Adrenal gland (tissue), 12 donors: ENCODE results near the gene NOP9. TPM values are rescaled to one million over a fixed set of nuclear protein-coding genes. Genes with fewer than 3 reads are reported as not detected.

Experiments
- DNase-seq, 7 donors: peaks; one replicate each; pipeline ENCODE4 v3.0.0-alpha.2; 2019 to 2020
- H3K27ac ChIP-seq, 5 donors: fragments of 200-600 bp; sonication (generic) in 4 of 5; 1 replicate in 3 of 5; 2 replicates in 2 of 5; pipeline versions ENCODE4 v1.5.1 to v1.8.0; 2016 to 2020; ENCODE audit warnings: mild to moderate bottlenecking in 1 of 5
- H3K27me3 ChIP-seq: fragments of 200-600 bp; 2 replicates; pipeline ENCODE4 v1.8.0; 2021
- H3K36me3 ChIP-seq, 2 donors: fragments of 200-600 bp; replicated peaks in 1 of 2; 1 replicate in 1 of 2; 2 replicates in 1 of 2; pipeline versions ENCODE4 v1.5.1 to v1.8.0; 2018 to 2022
- H3K4me1 ChIP-seq, 2 donors: fragments of 200-600 bp; replicated peaks in 1 of 2; 1 replicate in 1 of 2; 2 replicates in 1 of 2; pipeline versions ENCODE4 v1.5.1 to v1.8.0; 2018 to 2021
- H3K4me3 ChIP-seq, 4 donors: fragments of 200-600 bp; sonication (generic) in 3 of 4; one replicate each; pipeline ENCODE4 v1.5.1; 2016 to 2018
- H3K9me3 ChIP-seq, 3 donors: fragments of 200-600 bp; sonication (generic) in 1 of 3; replicated peaks in 1 of 3; 1 replicate in 2 of 3; 2 replicates in 1 of 3; pipeline versions ENCODE4 v1.5.1 to v1.8.0; 2016 to 2021
- POLR2A ChIP-seq, 2 donors: fragments of 450-650 bp; IDR thresholded peaks; one replicate each; pipeline ENCODE4 v1.6.1; 2017; ENCODE audit warnings: antibody characterized with exemption in 2 of 2, mild to moderate bottlenecking in 2 of 2, moderate library complexity in 1 of 2
- WGBS, 4 donors: extraction: QIAGEN DNeasy Blood & Tissue Kit in 2 of 4; methylation state at CpG; one replicate each; pipeline versions ENCODE4 v1.1.5 to v1.1.7; 2013 to 2017; 5-methylcytosine and 5-hydroxymethylcytosine counted together
- intact Hi-C, 2 donors: fragments of 100-400 bp; cut with DNase I; formaldehyde crosslinking; loops; one replicate each; pipeline versions ENCODE4 v1.14.1 to v1.15.0; 2022 to 2023
- polyA plus RNA-seq, 3 donors: library from polyadenylated mRNA; stranded (reverse); fragments of 200-250 nt in 2 of 3; fragments of 350-450 nt in 1 of 3; fragmentation: Illumina TruSeq in 1 of 3; extraction: RNeasy Lipid Tissue Mini Kit (QIAGEN cat#74804) in 1 of 3; gene quantifications; one replicate each; pipeline ENCODE4 v1.2.3, GENCODE V29; 2013 to 2014
- total RNA-seq, 9 donors: library from RNA; depleted of rRNA in 4 of 9; stranded (reverse); fragments of >200 nt in 4 of 9; fragments of 120-200 nt in 1 of 9; fragmentation: NEBNext Ultra II Directional in 1 of 9; extraction: Animal tissue kit (Norgen Biotek cat#: 25700) in 1 of 9; gene quantifications; one replicate each; pipeline versions ENCODE4 v1.1.0 to v1.2.4, GENCODE V29; 2013 to 2023
- TF ChIP-seq, protein P1 (sequence below), 6 experiments: fragments of 450-650 bp in 4 of 6; fragments of 200-600 bp in 2 of 6; sonication (generic) in 1 of 6; IDR thresholded peaks; 1 replicate in 5 of 6; 2 replicates in 1 of 6; pipeline versions ENCODE4 v1.5.1 to v1.8.0; 2016 to 2021; ENCODE audit warnings: antibody characterized with exemption in 6 of 6, mild to moderate bottlenecking in 2 of 6, moderate library complexity in 1 of 6
- donor health status: healthy with polysubstance abuse.
- donor health status: Bipolar disorder and iron deficiency.
- donor health status: DM: yes; HTN: yes; CAD: no.
- donor health status: DM: no; HTN: no; CAD: no.
- donor health status: DM: no; HTN: no; CAD: no.
- donor health status: DM: yes; HTN: yes; CAD: no.

The NOP9 gene
- total and polyA plus RNA-seq, 12 donors: 9.1 to 28.2 (median 18.2) TPM

GRCh38 chr14:24291446-24292117 lies 8.1 kb upstream of the NOP9 start:
- Histone ChIP-seq H3K4me1 (peaks cover 0 to under 1% of the 10 kb centered on the region in 2 donors), H3K4me3 (no peak overlapping the region), H3K27me3 (no peaks in the 10 kb centered on the region), H3K27ac (no peak overlapping the region), H3K9me3 (no peaks in the 10 kb centered on the region), H3K36me3 (peaks cover 0 to 38% of the 10 kb centered on the region in 2 donors)
- WGBS, 4 donors: 87 to 99% (median 89%) methylated on average over 3 of the region's 3 CpGs
- intact Hi-C loops: loop anchor here in 1 of 2 donors (10.0 kb wide), 1 partner anchor 237 kb away; the partner anchor contains the start of gene CARMIL3
- DNase-seq: no peak
- TF ChIP-seq, protein P1, sequence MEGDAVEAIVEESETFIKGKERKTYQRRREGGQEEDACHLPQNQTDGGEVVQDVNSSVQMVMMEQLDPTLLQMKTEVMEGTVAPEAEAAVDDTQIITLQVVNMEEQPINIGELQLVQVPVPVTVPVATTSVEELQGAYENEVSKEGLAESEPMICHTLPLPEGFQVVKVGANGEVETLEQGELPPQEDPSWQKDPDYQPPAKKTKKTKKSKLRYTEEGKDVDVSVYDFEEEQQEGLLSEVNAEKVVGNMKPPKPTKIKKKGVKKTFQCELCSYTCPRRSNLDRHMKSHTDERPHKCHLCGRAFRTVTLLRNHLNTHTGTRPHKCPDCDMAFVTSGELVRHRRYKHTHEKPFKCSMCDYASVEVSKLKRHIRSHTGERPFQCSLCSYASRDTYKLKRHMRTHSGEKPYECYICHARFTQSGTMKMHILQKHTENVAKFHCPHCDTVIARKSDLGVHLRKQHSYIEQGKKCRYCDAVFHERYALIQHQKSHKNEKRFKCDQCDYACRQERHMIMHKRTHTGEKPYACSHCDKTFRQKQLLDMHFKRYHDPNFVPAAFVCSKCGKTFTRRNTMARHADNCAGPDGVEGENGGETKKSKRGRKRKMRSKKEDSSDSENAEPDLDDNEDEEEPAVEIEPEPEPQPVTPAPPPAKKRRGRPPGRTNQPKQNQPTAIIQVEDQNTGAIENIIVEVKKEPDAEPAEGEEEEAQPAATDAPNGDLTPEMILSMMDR (IDR thresholded peaks at IDR 0.05): no peak
- TF ChIP-seq POLR2A (IDR thresholded peaks at IDR 0.05): no peak

- no peaks in the 10 kb centered on the region for H3K27me3 ChIP-seq
- DNase-seq: no peak
- no peak overlapping the region for H3K4me3 ChIP-seq
- H3K4me1 ChIP-seq: peaks cover 0 to 7% of the 10 kb centered on the region in 2 donors
- H3K9me3 ChIP-seq: no peaks in the 10 kb centered on the region
- peaks cover 0 to 38% of the 10 kb centered on the region in 2 donors for H3K36me3 ChIP-seq
- no peak for TF ChIP-seq POLR2A (IDR thresholded peaks at IDR 0.05)
- TF ChIP-seq, protein P1 (IDR thresholded peaks at IDR 0.05): no peak
- no peak overlapping the region for H3K27ac ChIP-seq
- intact Hi-C loops: loop anchor here in 1 of 2 donors (10.0 kb wide), 1 partner anchor 237 kb away; the partner anchor contains the start of gene CARMIL3
- 83 to 90% (median 88%) methylated on average over 10 to 11 of the region's 11 CpGs for WGBS, 4 donors
These were observed 7.4 kb upstream of the NOP9 start for GRCh38 chr14:24292118-24292807.

DNA sequence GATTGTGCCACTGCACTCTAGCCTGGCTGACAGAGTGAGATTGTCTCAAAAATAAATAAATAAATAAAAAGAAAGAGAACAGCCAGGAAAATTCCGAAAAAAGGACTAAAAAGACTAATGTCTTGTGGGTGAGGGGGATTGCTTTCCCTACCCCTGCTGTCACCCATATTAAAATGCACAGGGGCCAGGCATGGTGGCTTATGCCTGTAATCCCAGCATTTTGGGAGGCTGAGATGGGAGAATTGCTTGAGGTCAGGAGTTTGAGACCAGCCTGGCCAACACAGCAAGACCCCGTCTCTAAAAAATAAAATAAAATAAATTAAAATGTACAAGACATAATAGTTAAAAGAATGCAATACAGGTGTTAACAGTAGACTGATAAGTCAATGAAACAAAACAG lies 6.1 kb upstream of the NOP9 start:
- DNase-seq: no peak
- Histone ChIP-seq H3K4me1 (peaks cover 3 to 10% of the 10 kb centered on the region in 2 donors), H3K27ac (no peak overlapping the region), H3K36me3 (peaks cover 0 to 38% of the 10 kb centered on the region in 2 donors), H3K27me3 (no peaks in the 10 kb centered on the region), H3K9me3 (no peaks in the 10 kb centered on the region), H3K4me3 (no peak overlapping the region)
- no peak for TF ChIP-seq POLR2A (IDR thresholded peaks at IDR 0.05)
- TF ChIP-seq, protein P1 (IDR thresholded peaks at IDR 0.05): no peak
- intact Hi-C loops: loop anchor here in 1 of 2 donors (10.0 kb wide), 1 partner anchor 239 kb away; the partner anchor contains the start of gene CARMIL3
- 82 to 98% (median 94%) methylated on average over 2 of the region's 2 CpGs for WGBS, 4 donors
